ENCODE measurements around the gene FBXL17.

The FBXL17 gene

GRCh38 chr5:107857785-107858184 is 524.1 kb downstream of the FBXL17 start:
- H3K4me3 ChIP-seq (ENCODE audit: control insufficient read depth, low read depth, low read length) = no peak overlapping the region
- no peak for DNase-seq (ENCODE audit: low read depth)
- TF ChIP-seq, protein P1, sequence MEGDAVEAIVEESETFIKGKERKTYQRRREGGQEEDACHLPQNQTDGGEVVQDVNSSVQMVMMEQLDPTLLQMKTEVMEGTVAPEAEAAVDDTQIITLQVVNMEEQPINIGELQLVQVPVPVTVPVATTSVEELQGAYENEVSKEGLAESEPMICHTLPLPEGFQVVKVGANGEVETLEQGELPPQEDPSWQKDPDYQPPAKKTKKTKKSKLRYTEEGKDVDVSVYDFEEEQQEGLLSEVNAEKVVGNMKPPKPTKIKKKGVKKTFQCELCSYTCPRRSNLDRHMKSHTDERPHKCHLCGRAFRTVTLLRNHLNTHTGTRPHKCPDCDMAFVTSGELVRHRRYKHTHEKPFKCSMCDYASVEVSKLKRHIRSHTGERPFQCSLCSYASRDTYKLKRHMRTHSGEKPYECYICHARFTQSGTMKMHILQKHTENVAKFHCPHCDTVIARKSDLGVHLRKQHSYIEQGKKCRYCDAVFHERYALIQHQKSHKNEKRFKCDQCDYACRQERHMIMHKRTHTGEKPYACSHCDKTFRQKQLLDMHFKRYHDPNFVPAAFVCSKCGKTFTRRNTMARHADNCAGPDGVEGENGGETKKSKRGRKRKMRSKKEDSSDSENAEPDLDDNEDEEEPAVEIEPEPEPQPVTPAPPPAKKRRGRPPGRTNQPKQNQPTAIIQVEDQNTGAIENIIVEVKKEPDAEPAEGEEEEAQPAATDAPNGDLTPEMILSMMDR (IDR thresholded peaks at IDR 0.05; ENCODE audit: control insufficient read depth, insufficient read depth, low read depth, low read length, missing control alignments) = no peak

DNA sequence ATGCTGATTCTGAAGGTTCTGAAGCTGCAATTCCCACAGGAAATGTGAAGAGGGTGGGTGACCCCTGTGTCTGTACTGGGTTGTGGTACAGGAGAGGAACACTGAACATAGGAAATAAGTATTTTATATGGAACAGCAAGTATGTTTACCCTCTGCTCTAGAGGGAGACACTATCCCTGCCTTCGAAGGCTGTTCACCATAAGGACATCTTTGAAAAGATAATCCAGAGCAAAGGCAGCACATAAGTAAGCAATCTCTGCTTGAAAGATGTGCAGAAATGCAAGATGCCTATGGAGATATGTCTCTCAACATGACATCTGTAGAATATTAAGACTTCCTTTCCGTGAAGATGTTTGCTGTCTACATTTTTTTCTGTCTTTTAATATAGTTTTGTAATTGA is 526.7 kb downstream of the FBXL17 start:
- TF ChIP-seq, protein P1 (IDR thresholded peaks at IDR 0.05; ENCODE audit: control insufficient read depth, insufficient read depth, low read depth, low read length, missing control alignments) = no peak
- no peak overlapping the region for H3K4me3 ChIP-seq (ENCODE audit: control insufficient read depth, low read depth, low read length)
- no peak for DNase-seq (ENCODE audit: low read depth)

GRCh38 chr5:107853696-107854095 is 528.2 kb downstream of the FBXL17 start:
- TF ChIP-seq, protein P1 (IDR thresholded peaks at IDR 0.05; ENCODE audit: control insufficient read depth, insufficient read depth, low read depth, low read length, missing control alignments) = no peak
- no peak for DNase-seq (ENCODE audit: low read depth)
- H3K4me3 ChIP-seq (ENCODE audit: control insufficient read depth, low read depth, low read length) = no peak overlapping the region

DNA sequence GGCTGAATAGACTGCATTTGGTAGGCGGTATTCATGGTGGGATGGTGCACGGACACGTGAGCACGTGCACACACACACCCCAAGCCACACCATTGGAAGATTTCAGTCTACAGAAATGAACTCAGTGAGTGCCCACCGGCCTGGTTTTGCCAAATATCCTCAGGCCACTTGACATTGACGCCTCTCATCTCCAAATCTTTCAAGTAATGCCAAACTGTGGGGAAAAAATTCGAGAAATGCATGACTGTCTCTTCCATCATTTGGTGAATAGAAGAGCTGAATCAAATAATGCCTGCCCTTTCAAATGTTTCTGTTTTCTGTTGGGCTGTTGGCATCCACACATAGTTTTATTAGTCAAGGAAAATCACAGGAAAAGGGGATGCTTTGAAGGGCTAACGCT is 528.9 kb downstream of the FBXL17 start:
- H3K4me3 ChIP-seq (ENCODE audit: control insufficient read depth, low read depth, low read length) = no peak overlapping the region
- TF ChIP-seq, protein P1 (IDR thresholded peaks at IDR 0.05; ENCODE audit: control insufficient read depth, insufficient read depth, low read depth, low read length, missing control alignments) = no peak
- no peak for DNase-seq (ENCODE audit: low read depth)

GRCh38 chr5:107849118-107849517 is 532.8 kb downstream of the FBXL17 start:
- no peak for DNase-seq (ENCODE audit: low read depth)
- H3K4me3 ChIP-seq (ENCODE audit: control insufficient read depth, low read depth, low read length) = no peak overlapping the region
- TF ChIP-seq, protein P1 (IDR thresholded peaks at IDR 0.05; ENCODE audit: control insufficient read depth, insufficient read depth, low read depth, low read length, missing control alignments) = no peak

- DNase-seq (ENCODE audit: low read depth) = no peak
- TF ChIP-seq, protein P1 (IDR thresholded peaks at IDR 0.05; ENCODE audit: control insufficient read depth, insufficient read depth, low read depth, low read length, missing control alignments) = no peak
- H3K4me3 ChIP-seq (ENCODE audit: control insufficient read depth, low read depth, low read length) = no peak overlapping the region
Measured at GRCh38 chr5:107840592-107840991, 541.3 kb downstream of the FBXL17 start.

- TF ChIP-seq, protein P1 (IDR thresholded peaks at IDR 0.05; ENCODE audit: control insufficient read depth, insufficient read depth, low read depth, low read length, missing control alignments) = no peak
- no peak for DNase-seq (ENCODE audit: low read depth)
- no peak overlapping the region for H3K4me3 ChIP-seq (ENCODE audit: control insufficient read depth, low read depth, low read length)
Measured at GRCh38 chr5:107840161-107840560, 541.7 kb downstream of the FBXL17 start.

Data from AG09309 (cell line).